Measurements from ENCODE around the gene EPB41L1. TPM values are rescaled to one million over a fixed set of nuclear protein-coding genes. Genes with fewer than 3 reads are reported as not detected.

The EPB41L1 gene
- total RNA-seq, 1 donor, result 18.1 TPM

DNA sequence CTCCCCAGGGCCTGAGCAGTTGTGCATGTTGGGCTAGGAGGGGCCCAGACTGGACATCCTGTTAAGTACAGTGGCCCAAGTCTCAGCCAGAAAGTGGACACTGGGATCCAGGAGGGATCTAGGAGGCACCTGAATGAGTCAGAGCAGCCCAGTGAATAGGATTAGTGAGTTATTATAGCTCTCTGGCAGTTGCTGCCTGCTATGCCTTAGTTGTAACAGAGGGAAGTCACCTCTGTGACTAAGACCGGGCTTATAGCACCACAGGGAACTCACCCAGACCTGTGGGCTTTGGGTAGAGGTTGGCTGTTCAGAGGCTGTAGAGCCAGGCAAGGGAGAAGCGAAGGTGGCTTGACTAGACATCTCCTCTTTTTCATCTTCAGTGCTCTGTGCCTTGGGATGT lies 42.7 kb downstream of the EPB41L1 start:
- DNase-seq (ENCODE audit: low read depth), result no peak
- H3K4me3 ChIP-seq (ENCODE audit: low read depth, low read length), result no peak overlapping the region
- TF ChIP-seq CTCF (IDR thresholded peaks at IDR 0.05; ENCODE audit: insufficient read depth, low read length), result no peak

DNA sequence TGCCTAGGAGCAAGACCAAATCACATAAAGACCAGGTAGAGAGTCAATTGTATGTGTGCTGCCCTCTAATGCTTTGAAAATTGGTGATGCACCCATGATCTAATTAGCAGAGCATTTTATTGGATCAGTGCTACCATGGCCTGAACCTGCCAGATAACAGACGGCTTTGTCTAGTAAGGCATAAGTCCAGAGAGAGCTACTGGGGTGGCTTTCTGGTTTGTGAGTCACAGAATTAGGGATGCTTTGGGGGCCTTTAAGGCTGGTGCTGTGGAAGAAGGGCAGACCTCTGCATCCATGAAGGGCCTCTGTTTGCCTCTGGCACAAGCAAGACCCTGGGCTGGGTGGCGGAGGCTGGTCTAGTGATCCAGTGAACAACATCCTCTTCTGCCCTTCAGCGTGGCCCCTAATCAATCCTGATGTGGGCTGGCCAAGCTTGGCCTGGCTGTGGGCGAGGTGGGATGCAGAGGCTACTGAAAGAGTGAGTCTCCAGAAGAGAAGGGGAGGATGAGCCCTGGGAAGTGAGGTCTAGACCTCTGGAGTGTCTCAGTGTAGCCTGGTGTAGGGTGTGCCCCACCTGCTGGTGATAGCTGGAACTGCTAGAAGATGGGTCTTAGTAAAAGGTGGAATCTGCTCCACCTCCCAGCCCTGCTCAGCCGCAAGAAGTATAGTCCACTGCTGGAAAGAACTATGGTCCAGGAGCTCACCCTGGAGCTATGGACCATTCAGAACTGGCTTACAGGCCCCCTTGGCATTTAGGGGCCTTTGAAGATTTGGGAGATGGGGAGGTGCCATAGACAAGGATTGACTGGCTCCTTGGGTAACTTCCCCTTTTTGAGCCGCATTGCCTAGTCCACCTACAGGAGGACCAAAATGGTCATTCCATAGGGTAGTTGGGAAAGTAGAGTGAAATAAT lies 45.1 kb downstream of the EPB41L1 start:
- no peak overlapping the region for H3K4me3 ChIP-seq (ENCODE audit: low read depth, low read length)
- TF ChIP-seq CTCF (IDR thresholded peaks at IDR 0.05; ENCODE audit: insufficient read depth, low read length), result peak; percentile 98
- DNase-seq (ENCODE audit: low read depth), result peak; percentile 83

DNA sequence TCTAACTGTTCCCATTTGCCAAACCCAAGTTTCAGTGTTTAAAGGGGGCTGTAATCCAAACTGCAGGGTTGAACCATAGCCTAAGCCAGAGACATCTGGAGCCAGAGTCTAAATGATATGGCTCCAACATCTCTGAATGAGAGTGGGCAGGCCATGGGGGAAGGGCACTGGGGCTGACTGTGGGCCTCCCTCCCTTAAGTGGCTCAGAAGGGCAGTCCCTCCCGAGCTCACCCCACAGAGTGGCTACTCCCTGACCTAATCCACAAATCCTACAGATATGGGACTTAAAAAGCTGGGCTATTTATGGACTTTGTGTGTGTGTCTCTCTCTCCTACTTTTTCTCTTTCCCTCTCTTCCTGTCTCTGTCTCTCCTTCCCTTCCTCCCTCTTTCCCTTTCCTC lies 45.9 kb downstream of the EPB41L1 start:
- no peak for DNase-seq (ENCODE audit: low read depth)
- no peak overlapping the region for H3K4me3 ChIP-seq (ENCODE audit: low read depth, low read length)
- TF ChIP-seq CTCF (IDR thresholded peaks at IDR 0.05; ENCODE audit: insufficient read depth, low read length), result no peak

DNA sequence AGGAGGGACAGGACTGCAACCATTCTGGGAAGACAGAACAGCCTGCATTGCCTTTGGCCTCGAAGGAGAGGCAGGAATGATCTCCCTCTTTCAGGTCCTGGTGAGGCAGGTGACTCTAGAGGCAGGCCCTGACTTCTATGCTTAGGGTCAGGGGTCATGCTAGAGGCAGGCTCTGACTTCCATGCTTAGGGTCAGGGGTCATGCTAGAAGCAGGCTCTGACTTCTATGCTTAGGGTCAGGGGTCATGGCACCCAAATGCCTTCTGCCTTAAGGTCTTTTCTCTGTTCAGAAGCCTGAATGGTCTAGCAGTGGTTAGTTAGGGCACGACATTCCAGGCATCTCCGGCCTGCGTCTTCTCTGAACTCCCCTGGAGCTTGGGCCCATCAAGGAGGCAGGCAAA lies 46.7 kb downstream of the EPB41L1 start:
- DNase-seq (ENCODE audit: low read depth), result no peak
- no peak overlapping the region for H3K4me3 ChIP-seq (ENCODE audit: low read depth, low read length)
- TF ChIP-seq CTCF (IDR thresholded peaks at IDR 0.05; ENCODE audit: insufficient read depth, low read length), result no peak

DNA sequence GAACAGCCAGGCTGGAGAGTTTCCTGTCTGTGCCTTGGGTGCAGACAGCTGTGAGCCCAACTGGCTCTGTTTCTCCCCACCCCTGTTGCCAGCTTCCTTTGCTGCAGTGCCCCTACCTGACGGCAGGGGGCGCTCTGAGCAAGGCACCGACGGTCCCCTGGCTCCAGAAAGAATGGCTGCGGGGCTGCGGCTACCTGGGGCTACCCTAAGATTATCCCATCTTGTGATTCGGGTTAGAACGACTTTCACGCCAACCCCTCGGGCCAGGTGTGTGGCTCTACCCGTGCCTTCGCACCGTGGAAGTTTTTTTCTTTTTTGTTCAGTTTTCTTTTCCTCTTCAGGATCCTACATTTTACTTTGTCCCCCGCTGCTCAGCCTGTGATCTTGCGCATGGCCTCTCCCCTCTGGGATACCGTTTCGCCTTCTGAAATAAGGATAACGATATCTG lies 48.4 kb downstream of the EPB41L1 start:
- DNase-seq (ENCODE audit: low read depth), result peak; percentile 41
- TF ChIP-seq CTCF (IDR thresholded peaks at IDR 0.05; ENCODE audit: insufficient read depth, low read length), result peak; percentile 100
- H3K4me3 ChIP-seq (ENCODE audit: low read depth, low read length), result no peak overlapping the region

- no peak for DNase-seq (ENCODE audit: low read depth)
- TF ChIP-seq CTCF (IDR thresholded peaks at IDR 0.05; ENCODE audit: insufficient read depth, low read length), result no peak
Measured at GRCh38 chr20:36203861-36204260, 49.3 kb downstream of the EPB41L1 start.

More at GRCh38 chr20:36203861-36204260, 49.3 kb downstream of the EPB41L1 start:
- H3K4me3 ChIP-seq (ENCODE audit: low read depth, low read length), result no peak overlapping the region
